SK-N-SH treated with all-trans-retinoic acid at 6 μM for 48 hours (cell line): ENCODE results near the gene JMJD8.

Experiments
- ATAC-seq: fragments of 200-7000 bp; cut with Tn5 transposase; 3 replicates; pipeline ENCODE4 v1.9.1; 2020; ENCODE audit warnings: mild to moderate bottlenecking, moderate library complexity
- ARNTL ChIP-seq: fragments of 450-650 bp; formaldehyde crosslinking; IDR thresholded peaks from 2 replicates; pipeline ENCODE4 v1.5.0; 2020; ENCODE audit warnings: low read depth, mild to moderate bottlenecking, moderate library complexity, borderline replicate concordance
- CSDC2 ChIP-seq: fragments of 250-450 bp; sonication (Bioruptor Pico); IDR thresholded peaks from 2 replicates; pipeline ENCODE4 v1.5.0; 2020; ENCODE audit warnings: mild to moderate bottlenecking, moderate library complexity
- CSRNP3 ChIP-seq: fragments of 250-450 bp; sonication (Bioruptor Pico); IDR thresholded peaks from 2 replicates; pipeline ENCODE4 v1.5.1; 2021; ENCODE audit warnings: mild to moderate bottlenecking, moderate library complexity
- ESRRG ChIP-seq: fragments of 250-450 bp; sonication (Bioruptor Pico); IDR thresholded peaks from 2 replicates; pipeline ENCODE4 v1.6.1; 2021; ENCODE audit warnings: mild to moderate bottlenecking
- GLIS3 ChIP-seq: fragments of 250-450 bp; sonication (Bioruptor Pico); IDR thresholded peaks from 2 replicates; pipeline ENCODE4 v1.5.0; 2020; ENCODE audit warnings: mild to moderate bottlenecking, moderate library complexity
- ISL1 ChIP-seq: fragments of 250-450 bp; sonication (Bioruptor Pico); IDR thresholded peaks from 2 replicates; pipeline ENCODE4 v2.1.2; 2022; ENCODE audit warnings: mild to moderate bottlenecking, moderate library complexity
- PATZ1 ChIP-seq: fragments of 250-450 bp; sonication (Bioruptor Pico); IDR thresholded peaks from 2 replicates; pipeline ENCODE4 v1.8.0; 2020; ENCODE audit warnings: mild to moderate bottlenecking, moderate library complexity, borderline replicate concordance
- PPARA ChIP-seq: fragments of 250-450 bp; sonication (Bioruptor Pico); IDR thresholded peaks from 2 replicates; pipeline ENCODE4 v1.5.0; 2020; ENCODE audit warnings: mild to moderate bottlenecking, borderline replicate concordance
- RARB ChIP-seq: fragments of 250-450 bp; sonication (Bioruptor Pico); IDR thresholded peaks from 2 replicates; pipeline ENCODE4 v1.8.0; 2021; ENCODE audit warnings: mild to moderate bottlenecking, moderate library complexity
- SNAI2 ChIP-seq: fragments of 250-450 bp; sonication (Bioruptor Pico); IDR thresholded peaks from 2 replicates; pipeline ENCODE4 v1.5.0; 2020; ENCODE audit warnings: mild to moderate bottlenecking, moderate library complexity
- TSHZ2 ChIP-seq: fragments of 250-450 bp; sonication (Bioruptor Pico); IDR thresholded peaks from 2 replicates; pipeline ENCODE4 v1.5.0; 2020; ENCODE audit warnings: mild to moderate bottlenecking, moderate library complexity
- ZC3H10 ChIP-seq: fragments of 250-450 bp; sonication (Bioruptor Pico); IDR thresholded peaks from 2 replicates; pipeline ENCODE4 v1.5.1; 2021; ENCODE audit warnings: mild to moderate bottlenecking, moderate library complexity
- ZFP30 ChIP-seq: fragments of 450-650 bp; formaldehyde crosslinking; IDR thresholded peaks from 2 replicates; pipeline ENCODE4 v1.5.0; 2022; ENCODE audit warnings: mild to moderate bottlenecking, moderate library complexity
- ZNF565 ChIP-seq: fragments of 450-650 bp; formaldehyde crosslinking; conservative IDR thresholded peaks from 2 replicates; pipeline ENCODE4 v1.5.0; 2020; ENCODE audit warnings: low read depth, mild to moderate bottlenecking, moderate library complexity
- TF ChIP-seq, protein P1 (sequence below): fragments of 250-450 bp; sonication (Bioruptor Pico); IDR thresholded peaks from 2 replicates; pipeline ENCODE4 v1.8.0; 2021; ENCODE audit warnings: low read depth, mild to moderate bottlenecking, moderate library complexity, borderline replicate concordance

The JMJD8 gene

DNA sequence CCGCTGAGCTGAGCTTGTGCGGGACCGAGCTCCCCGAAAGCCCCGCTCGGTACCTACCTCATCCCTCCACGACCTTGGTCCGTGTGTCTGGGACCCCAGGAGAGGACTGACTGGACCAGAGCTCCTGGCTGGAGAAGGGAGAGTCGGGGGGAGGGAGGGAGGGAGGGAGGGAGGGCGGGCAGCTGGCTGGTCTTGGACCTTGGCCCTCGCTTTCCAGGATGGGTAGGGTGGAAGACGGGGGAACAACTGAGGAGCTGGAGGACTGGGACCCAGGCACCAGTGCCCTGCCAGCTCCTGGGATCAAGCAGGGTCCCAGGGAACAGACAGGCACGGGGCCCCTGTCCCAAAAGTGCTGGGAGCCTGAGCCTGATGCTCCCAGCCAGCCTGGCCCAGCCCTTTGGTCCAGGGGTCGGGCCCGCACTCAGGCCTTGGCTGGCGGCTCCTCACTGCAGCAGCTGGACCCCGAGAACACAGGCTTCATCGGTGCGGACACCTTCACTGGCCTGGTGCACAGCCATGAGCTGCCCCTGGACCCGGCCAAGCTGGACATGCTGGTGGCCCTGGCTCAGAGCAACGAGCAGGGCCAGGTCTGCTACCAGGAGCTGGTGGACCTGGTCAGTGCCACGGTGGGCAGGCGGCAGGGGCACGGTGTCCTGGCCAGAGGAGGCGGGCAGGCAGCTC lies 8.1 kb downstream of the JMJD8 start:
- no peak for ATAC-seq
- TF ChIP-seq CSRNP3 (CRISPR knock-in tag) (no peak), ESRRG (CRISPR knock-in tag) (no peak), RARB (CRISPR knock-in tag) (no peak), PPARA (CRISPR knock-in tag) (no peak), CSDC2 (no peak), GLIS3 (no peak), ZC3H10 (CRISPR knock-in tag) (no peak), ISL1 (CRISPR knock-in tag) (no peak), TSHZ2 (CRISPR knock-in tag) (no peak), ARNTL (CRISPR knock-in tag) (no peak), PATZ1 (CRISPR knock-in tag) (no peak), SNAI2 (CRISPR knock-in tag) (no peak), ZFP30 (CRISPR knock-in tag) (no peak)

- ATAC-seq = no peak
Measured at GRCh38 chr16:674968-675883, 8.9 kb downstream of the JMJD8 start, which contains the start of gene RHBDL1. TSS of gene RHBDL1 (plus strand) at chr16:675671. CDS start at chr16:675791, 120 bp downstream.

More at GRCh38 chr16:674968-675883, 8.9 kb downstream of the JMJD8 start, which contains the start of gene RHBDL1:
- TF ChIP-seq, protein P1, sequence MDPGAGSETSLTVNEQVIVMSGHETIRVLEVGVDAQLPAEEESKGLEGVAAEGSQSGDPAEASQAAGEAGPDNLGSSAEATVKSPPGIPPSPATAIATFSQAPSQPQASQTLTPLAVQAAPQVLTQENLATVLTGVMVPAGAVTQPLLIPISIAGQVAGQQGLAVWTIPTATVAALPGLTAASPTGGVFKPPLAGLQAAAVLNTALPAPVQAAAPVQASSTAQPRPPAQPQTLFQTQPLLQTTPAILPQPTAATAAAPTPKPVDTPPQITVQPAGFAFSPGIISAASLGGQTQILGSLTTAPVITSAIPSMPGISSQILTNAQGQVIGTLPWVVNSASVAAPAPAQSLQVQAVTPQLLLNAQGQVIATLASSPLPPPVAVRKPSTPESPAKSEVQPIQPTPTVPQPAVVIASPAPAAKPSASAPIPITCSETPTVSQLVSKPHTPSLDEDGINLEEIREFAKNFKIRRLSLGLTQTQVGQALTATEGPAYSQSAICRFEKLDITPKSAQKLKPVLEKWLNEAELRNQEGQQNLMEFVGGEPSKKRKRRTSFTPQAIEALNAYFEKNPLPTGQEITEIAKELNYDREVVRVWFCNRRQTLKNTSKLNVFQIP (CRISPR knock-in tag) = no peak
- TF ChIP-seq ZNF565 (no peak), GLIS3 (peak; percentile 60; the same call in 1 of the 2 replicates), CSRNP3 (CRISPR knock-in tag) (no peak), TSHZ2 (CRISPR knock-in tag) (no peak)
